CD14-positive monocyte (primary cell): ENCODE measurements around the gene NAP1L1. TPM values are rescaled to one million over a fixed set of nuclear protein-coding genes. Genes with fewer than 3 reads are reported as not detected.

Experiments used
- DNase-seq, 3 donors: peaks; one replicate each; pipeline ENCODE4 v3.0.0-alpha.2; 2011 to 2022
- H2AFZ ChIP-seq: 2 replicates; pipeline ENCODE4 v1.6.0; 2012; ENCODE audit warnings: mild to moderate bottlenecking, low read depth, low read length, inconsistent platforms; ENCODE audit not compliant: insufficient read depth, poor library complexity, severe bottlenecking
- H3K27ac ChIP-seq, 2 donors: 1 replicate in 1 of 2; 2 replicates in 1 of 2; pipeline ENCODE4 v1.5.1; 2012 to 2013; ENCODE audit warnings: low read length in 2 of 2, control low read depth in 1 of 2, inconsistent platforms in 1 of 2, low read depth in 1 of 2, mild to moderate bottlenecking in 1 of 2
- H3K27me3 ChIP-seq, 2 donors: one replicate each; pipeline versions ENCODE4 v1.6.0 to v1.6.1; 2011 to 2013; ENCODE audit warnings: low read length in 2 of 2; ENCODE audit not compliant: control insufficient read depth in 2 of 2, insufficient read depth in 2 of 2
- H3K36me3 ChIP-seq, 2 donors: replicated peaks in 1 of 2; 1 replicate in 1 of 2; 2 replicates in 1 of 2; pipeline versions ENCODE4 v1.5.1 to v1.6.1; 2012 to 2013; ENCODE audit warnings: low read length in 2 of 2, control low read depth in 1 of 2, inconsistent platforms in 1 of 2, mild to moderate bottlenecking in 1 of 2; ENCODE audit not compliant: insufficient read depth in 2 of 2, control insufficient read depth in 1 of 2
- H3K4me1 ChIP-seq, 2 donors: 1 replicate in 1 of 2; 2 replicates in 1 of 2; pipeline versions ENCODE4 v1.5.1 to v1.6.1; 2012 to 2013; ENCODE audit warnings: low read length in 2 of 2, control low read depth in 1 of 2, inconsistent platforms in 1 of 2, mild to moderate bottlenecking in 1 of 2, moderate library complexity in 1 of 2; ENCODE audit not compliant: insufficient read depth in 2 of 2, control insufficient read depth in 1 of 2
- H3K4me2 ChIP-seq: replicated peaks from 2 replicates; pipeline ENCODE3; 2012; ENCODE audit warnings: low read length, moderate library complexity, mild to moderate bottlenecking; ENCODE audit not compliant: poor library complexity, severe bottlenecking; ENCODE audit errors: extremely low read depth
- H3K4me3 ChIP-seq, 3 experiments: fragments of 200-600 bp in 1 of 3; sonication (generic) in 1 of 3; replicated peaks in 1 of 3; 1 replicate in 2 of 3; 2 replicates in 1 of 3; pipeline ENCODE4 v1.5.1; 2011 to 2013; ENCODE audit warnings: low read length in 3 of 3, mild to moderate bottlenecking in 3 of 3, control low read depth in 2 of 3, low read depth in 2 of 3, inconsistent platforms in 1 of 3, moderate library complexity in 1 of 3
- H3K79me2 ChIP-seq: 2 replicates; pipeline ENCODE4 v1.6.0; 2012; ENCODE audit warnings: mild to moderate bottlenecking, control low read depth, inconsistent platforms, low read length, moderate library complexity; ENCODE audit not compliant: insufficient read depth
- H3K9ac ChIP-seq: 2 replicates; pipeline ENCODE4 v1.6.0; 2017; ENCODE audit warnings: low read length, mild to moderate bottlenecking; ENCODE audit not compliant: insufficient read depth, poor library complexity, severe bottlenecking
- H3K9me3 ChIP-seq, 2 donors: replicated peaks in 1 of 2; 1 replicate in 1 of 2; 2 replicates in 1 of 2; pipeline versions ENCODE4 v1.5.1 to v1.6.1; 2012 to 2013; ENCODE audit warnings: low read length in 2 of 2, control low read depth in 1 of 2; ENCODE audit not compliant: control insufficient read depth in 1 of 2, insufficient read depth in 1 of 2
- H4K20me1 ChIP-seq: 2 replicates; pipeline ENCODE4 v1.6.0; 2012; ENCODE audit warnings: mild to moderate bottlenecking, low read length, control low read depth, moderate library complexity; ENCODE audit not compliant: insufficient read depth
- H3K27ac Mint-ChIP-seq, 7 donors: one replicate each; pipeline ENCODE4 v1.8.0; 2020; ENCODE audit warnings: mild to moderate bottlenecking in 7 of 7, mixed read lengths in 7 of 7, moderate library complexity in 6 of 7, inconsistent platforms in 2 of 7
- H3K27me3 Mint-ChIP-seq, 3 donors: one replicate each; pipeline ENCODE4 v1.8.0; 2021 to 2022; ENCODE audit warnings: low read depth in 3 of 3, mild to moderate bottlenecking in 3 of 3, mixed read lengths in 3 of 3, moderate library complexity in 3 of 3, inconsistent platforms in 1 of 3
- H3K36me3 Mint-ChIP-seq, 2 donors: one replicate each; pipeline ENCODE4 v1.8.0; 2020; ENCODE audit warnings: mixed read lengths in 2 of 2, inconsistent platforms in 1 of 2, mild to moderate bottlenecking in 1 of 2
- H3K4me1 Mint-ChIP-seq: one replicate; pipeline ENCODE4 v1.8.0; 2020; ENCODE audit warnings: mild to moderate bottlenecking, mixed read lengths
- H3K4me3 Mint-ChIP-seq, 2 donors: one replicate each; pipeline ENCODE4 v1.8.0; 2020; ENCODE audit warnings: mild to moderate bottlenecking in 2 of 2, mixed read lengths in 2 of 2, moderate library complexity in 1 of 2
- H3K9me3 Mint-ChIP-seq, 7 donors: one replicate each; pipeline ENCODE4 v1.8.0; 2020 to 2022; ENCODE audit warnings: mixed read lengths in 7 of 7, mild to moderate bottlenecking in 6 of 7, moderate library complexity in 6 of 7, inconsistent platforms in 2 of 7
- WGBS: methylation state at CpG from one replicate; pipeline ENCODE4 v1.1.5; 2013; ENCODE audit warnings: missing lambda C conversion rate; ENCODE audit not compliant: insufficient coverage; 5-methylcytosine and 5-hydroxymethylcytosine counted together
- intact Hi-C, 2 donors: fragments of 100-400 bp; cut with micrococcal nuclease; formaldehyde crosslinking; loops; one replicate each; pipeline versions ENCODE4 v1.15.0 to v1.15.1; 2023
- polyA plus RNA-seq, 3 donors: library from polyadenylated mRNA; depleted of rRNA in 1 of 3; unstranded in 2 of 3; stranded (reverse) in 1 of 3; fragments of 300-500 nt in 2 of 3; fragments of >200 nt in 1 of 3; fragmentation: Illumina TruSeq in 2 of 3; gene quantifications; 1 replicate in 2 of 3; 2 replicates in 1 of 3; pipeline ENCODE4 v1.2.3, GENCODE V29; 2012 to 2021
- TF ChIP-seq, protein P1 (sequence below): fragments of 200-600 bp; IDR thresholded peaks from one replicate; pipeline ENCODE4 v1.8.0; 2022; ENCODE audit warnings: antibody characterized with exemption, mild to moderate bottlenecking

NAP1L1 gene
- polyA plus RNA-seq, 3 donors = 98.3 to 164 (median 111) TPM

DNA sequence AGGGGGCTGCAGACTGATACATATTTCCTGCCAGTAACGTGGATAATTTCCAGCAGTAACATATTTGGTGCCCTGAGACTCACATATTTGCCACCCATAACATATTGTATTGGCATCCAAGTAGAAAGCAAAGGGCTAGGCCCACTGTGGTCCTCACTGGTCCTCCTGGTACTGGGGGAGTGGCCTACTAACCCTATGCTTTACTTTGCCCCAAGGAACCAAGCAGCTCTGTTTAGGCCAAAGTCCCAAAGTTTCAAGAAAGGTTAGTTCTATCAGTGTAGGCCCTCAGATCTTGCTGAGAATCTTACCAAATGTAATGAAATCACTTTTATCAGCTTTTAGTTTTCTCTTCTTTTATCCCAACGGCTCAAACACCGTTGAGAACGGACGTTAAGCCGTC, 35.4 kb upstream of the NAP1L1 start:
- Histone ChIP-seq H3K4me2 (no peak overlapping the region), H3K4me3 (no peak overlapping the region), H3K27ac (no peak overlapping the region), H3K79me2 (no peaks in the 10 kb centered on the region), H3K36me3 (no peaks in the 10 kb centered on the region), H3K9me3 (no peaks in the 10 kb centered on the region), H2AFZ (no peak overlapping the region), H3K4me1 (no peaks in the 10 kb centered on the region), H4K20me1 (no peaks in the 10 kb centered on the region), H3K9ac (no peak overlapping the region), H3K27me3 (no peaks in the 10 kb centered on the region)
- H3K27me3 Mint-ChIP-seq = peaks cover 0 to 5% (median 0%) of the 10 kb centered on the region in 3 donors
- no peak overlapping the region for H3K4me3 Mint-ChIP-seq
- no peaks in the 10 kb centered on the region for H3K36me3 Mint-ChIP-seq
- H3K27ac Mint-ChIP-seq = no peak overlapping the region
- TF ChIP-seq, protein P1, sequence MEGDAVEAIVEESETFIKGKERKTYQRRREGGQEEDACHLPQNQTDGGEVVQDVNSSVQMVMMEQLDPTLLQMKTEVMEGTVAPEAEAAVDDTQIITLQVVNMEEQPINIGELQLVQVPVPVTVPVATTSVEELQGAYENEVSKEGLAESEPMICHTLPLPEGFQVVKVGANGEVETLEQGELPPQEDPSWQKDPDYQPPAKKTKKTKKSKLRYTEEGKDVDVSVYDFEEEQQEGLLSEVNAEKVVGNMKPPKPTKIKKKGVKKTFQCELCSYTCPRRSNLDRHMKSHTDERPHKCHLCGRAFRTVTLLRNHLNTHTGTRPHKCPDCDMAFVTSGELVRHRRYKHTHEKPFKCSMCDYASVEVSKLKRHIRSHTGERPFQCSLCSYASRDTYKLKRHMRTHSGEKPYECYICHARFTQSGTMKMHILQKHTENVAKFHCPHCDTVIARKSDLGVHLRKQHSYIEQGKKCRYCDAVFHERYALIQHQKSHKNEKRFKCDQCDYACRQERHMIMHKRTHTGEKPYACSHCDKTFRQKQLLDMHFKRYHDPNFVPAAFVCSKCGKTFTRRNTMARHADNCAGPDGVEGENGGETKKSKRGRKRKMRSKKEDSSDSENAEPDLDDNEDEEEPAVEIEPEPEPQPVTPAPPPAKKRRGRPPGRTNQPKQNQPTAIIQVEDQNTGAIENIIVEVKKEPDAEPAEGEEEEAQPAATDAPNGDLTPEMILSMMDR = no peak
- H3K4me1 Mint-ChIP-seq = no peaks in the 10 kb centered on the region
- intact Hi-C loops = no loop called here
- peaks cover 0 to 5% (median 0%) of the 10 kb centered on the region in 7 donors for H3K9me3 Mint-ChIP-seq
- WGBS = 83% methylated on average over 6 of the region's 6 CpGs
- no peak for DNase-seq

- Histone ChIP-seq H3K9me3 (no peaks in the 10 kb centered on the region), H3K27me3 (no peaks in the 10 kb centered on the region), H3K9ac (no peak overlapping the region), H3K36me3 (no peaks in the 10 kb centered on the region), H2AFZ (no peak overlapping the region), H3K4me2 (no peak overlapping the region), H3K27ac (no peak overlapping the region), H3K4me1 (no peaks in the 10 kb centered on the region), H3K79me2 (no peaks in the 10 kb centered on the region), H3K4me3 (no peak overlapping the region), H4K20me1 (no peaks in the 10 kb centered on the region)
- no peak overlapping the region for H3K27ac Mint-ChIP-seq
- H3K4me1 Mint-ChIP-seq = no peaks in the 10 kb centered on the region
- no peaks in the 10 kb centered on the region for H3K27me3 Mint-ChIP-seq
- intact Hi-C loops = no loop called here
- TF ChIP-seq, protein P1 = no peak
- no peak overlapping the region for H3K4me3 Mint-ChIP-seq
- H3K36me3 Mint-ChIP-seq = no peaks in the 10 kb centered on the region
- no peak for DNase-seq
- 100% methylated on average over 1 of the region's 2 CpGs for WGBS
- peaks cover 0 to 5% (median 0%) of the 10 kb centered on the region in 7 donors for H3K9me3 Mint-ChIP-seq
These were observed 33.3 kb upstream of the NAP1L1 start for GRCh38 chr12:76117751-76118150.
